LNCaP clone FGC (cell line): ENCODE measurements around the gene ALKBH5.

Source experiments
- DNase-seq: peaks from one replicate; pipeline ENCODE4 v3.0.0-alpha.2; 2011; ENCODE audit warnings: low read depth
- H3K4me3 ChIP-seq: 2 replicates; pipeline ENCODE4 v1.5.1; 2011; ENCODE audit warnings: mild to moderate bottlenecking, low read depth, low read length, control low read depth
- TF ChIP-seq, protein P1 (sequence below): IDR thresholded peaks from 2 replicates; pipeline ENCODE4 v1.5.1; 2012; ENCODE audit warnings: mild to moderate bottlenecking; ENCODE audit not compliant: control insufficient read depth, insufficient read depth; ENCODE audit errors: extremely low read depth

Gene ALKBH5

GRCh38 chr17:18183334-18184142, at the start of gene ALKBH5:
ALKBH5 (plus strand) TSS chr17:18183828; CDS start chr17:18184244, 416 bp downstream.
- peak within 1 kb of the TSS; percentile 74 for H3K4me3 ChIP-seq
- TF ChIP-seq, protein P1, sequence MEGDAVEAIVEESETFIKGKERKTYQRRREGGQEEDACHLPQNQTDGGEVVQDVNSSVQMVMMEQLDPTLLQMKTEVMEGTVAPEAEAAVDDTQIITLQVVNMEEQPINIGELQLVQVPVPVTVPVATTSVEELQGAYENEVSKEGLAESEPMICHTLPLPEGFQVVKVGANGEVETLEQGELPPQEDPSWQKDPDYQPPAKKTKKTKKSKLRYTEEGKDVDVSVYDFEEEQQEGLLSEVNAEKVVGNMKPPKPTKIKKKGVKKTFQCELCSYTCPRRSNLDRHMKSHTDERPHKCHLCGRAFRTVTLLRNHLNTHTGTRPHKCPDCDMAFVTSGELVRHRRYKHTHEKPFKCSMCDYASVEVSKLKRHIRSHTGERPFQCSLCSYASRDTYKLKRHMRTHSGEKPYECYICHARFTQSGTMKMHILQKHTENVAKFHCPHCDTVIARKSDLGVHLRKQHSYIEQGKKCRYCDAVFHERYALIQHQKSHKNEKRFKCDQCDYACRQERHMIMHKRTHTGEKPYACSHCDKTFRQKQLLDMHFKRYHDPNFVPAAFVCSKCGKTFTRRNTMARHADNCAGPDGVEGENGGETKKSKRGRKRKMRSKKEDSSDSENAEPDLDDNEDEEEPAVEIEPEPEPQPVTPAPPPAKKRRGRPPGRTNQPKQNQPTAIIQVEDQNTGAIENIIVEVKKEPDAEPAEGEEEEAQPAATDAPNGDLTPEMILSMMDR, result peak; percentile 21; the same call in 1 of the 2 replicates
- peak; percentile 99 for DNase-seq

- H3K4me3 ChIP-seq, result no peak overlapping the region
- TF ChIP-seq, protein P1, result no peak
- DNase-seq, result no peak
Observed at GRCh38 chr17:18136357-18136756, 47.3 kb upstream of the ALKBH5 start.

DNA sequence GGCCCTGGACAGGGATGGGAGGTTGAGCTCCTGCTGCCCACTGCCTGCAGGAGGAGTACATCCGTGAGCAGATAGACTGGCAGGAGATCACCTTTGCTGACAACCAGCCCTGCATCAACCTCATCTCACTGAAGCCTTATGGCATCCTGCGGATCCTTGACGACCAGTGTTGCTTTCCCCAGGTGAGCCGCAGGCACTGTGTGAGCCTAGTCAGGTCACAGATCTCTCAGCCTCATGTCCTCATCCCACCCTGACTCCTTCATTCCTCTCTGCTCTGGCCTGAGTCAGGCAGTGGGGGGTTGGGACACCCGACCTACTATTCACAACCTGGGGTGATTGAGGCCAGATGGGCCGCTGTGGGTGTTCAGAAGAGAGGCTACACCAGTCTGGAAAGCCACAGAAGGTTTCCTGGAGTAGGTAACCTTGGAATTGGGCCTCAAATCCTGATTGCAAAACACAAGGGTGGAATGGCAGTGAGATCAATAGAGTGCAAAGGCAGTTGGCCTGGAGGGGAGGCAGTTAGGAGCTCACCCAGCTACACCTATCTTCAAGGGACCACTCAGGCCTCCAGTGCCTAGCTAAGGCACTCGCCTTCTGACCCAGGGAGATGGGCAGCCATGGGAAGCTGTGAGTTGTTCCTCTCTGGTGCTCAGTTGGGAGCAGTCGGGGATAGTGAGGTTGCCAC, 45.4 kb upstream of the ALKBH5 start:
- TF ChIP-seq, protein P1, result no peak
- H3K4me3 ChIP-seq, result no peak overlapping the region
- no peak for DNase-seq

DNA sequence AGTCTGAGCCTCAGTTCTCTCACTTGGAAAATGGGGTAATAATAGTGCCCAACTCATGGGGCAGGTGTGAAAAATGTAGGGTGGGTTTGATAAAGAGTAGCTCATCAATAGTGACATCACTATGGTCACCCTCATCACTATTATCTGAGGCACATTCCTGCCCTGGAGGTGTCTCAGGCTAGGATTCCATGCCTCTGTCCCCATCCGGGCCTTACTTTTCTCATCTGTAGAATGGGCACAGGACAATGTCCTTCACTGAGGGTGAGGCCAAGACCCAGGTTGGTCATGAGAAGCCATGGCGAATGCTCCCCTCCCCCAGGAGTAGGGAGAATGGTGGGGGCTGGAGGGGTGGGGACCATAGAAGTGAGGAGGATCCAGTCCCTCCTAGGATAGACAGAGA, 44.5 kb upstream of the ALKBH5 start:
- no peak for DNase-seq
- TF ChIP-seq, protein P1, result no peak
- no peak overlapping the region for H3K4me3 ChIP-seq

GRCh38 chr17:18139498-18139897, 44.1 kb upstream of the ALKBH5 start:
- TF ChIP-seq, protein P1, result no peak
- H3K4me3 ChIP-seq, result no peak overlapping the region
- DNase-seq, result no peak

- TF ChIP-seq, protein P1, result peak; percentile 21; the same call in 1 of the 2 replicates
- no peak for DNase-seq
- H3K4me3 ChIP-seq, result no peak overlapping the region
Observed at GRCh38 chr17:18139949-18140348, 43.7 kb upstream of the ALKBH5 start.
